Lung (tissue), 12 donors: Measurements from ENCODE around the gene GRIK3. TPM values are rescaled to one million over a fixed set of nuclear protein-coding genes. Genes with fewer than 3 reads are reported as not detected.

ENCODE experiments used
- ATAC-seq: fragments of 200-7000 bp; cut with Tn5 transposase; one replicate; pipeline ENCODE4 v1.9.1; 2020; ENCODE audit warnings: moderate number of reproducible peaks; ENCODE audit not compliant: insufficient read depth, low FRiP score
- DNase-seq, 3 donors: peaks; one replicate each; pipeline ENCODE4 v3.0.0-alpha.2; 2013 to 2017
- H3K27ac ChIP-seq, 2 donors: one replicate each; pipeline ENCODE4 v1.5.1; 2013; ENCODE audit warnings: mild to moderate bottlenecking in 2 of 2, moderate library complexity in 2 of 2, control low read depth in 1 of 2, inconsistent platforms in 1 of 2, low read depth in 1 of 2, low read length in 1 of 2
- H3K27me3 ChIP-seq, 3 donors: one replicate each; pipeline ENCODE4 v1.5.1; 2013; ENCODE audit warnings: low read length in 2 of 3; ENCODE audit not compliant: control insufficient read depth in 3 of 3, insufficient read depth in 3 of 3
- H3K36me3 ChIP-seq, 4 donors: one replicate each; pipeline ENCODE4 v1.5.1; 2013; ENCODE audit warnings: low read length in 4 of 4, mild to moderate bottlenecking in 1 of 4, moderate library complexity in 1 of 4; ENCODE audit not compliant: control insufficient read depth in 4 of 4, insufficient read depth in 4 of 4
- H3K4me1 ChIP-seq, 5 donors: one replicate each; pipeline ENCODE4 v1.5.1; 2013; ENCODE audit warnings: low read length in 5 of 5, mild to moderate bottlenecking in 2 of 5, moderate library complexity in 1 of 5; ENCODE audit not compliant: control insufficient read depth in 5 of 5, insufficient read depth in 5 of 5
- H3K4me3 ChIP-seq: one replicate; pipeline ENCODE4 v1.5.1; 2013; ENCODE audit warnings: mild to moderate bottlenecking, control low read depth, moderate library complexity
- H3K9ac ChIP-seq, 2 donors: one replicate each; pipeline ENCODE4 v1.5.1; 2013; ENCODE audit warnings: low read length in 2 of 2, control low read depth in 1 of 2; ENCODE audit not compliant: insufficient read depth in 1 of 2
- H3K9me3 ChIP-seq, 4 donors: one replicate each; pipeline ENCODE4 v1.5.1; 2013; ENCODE audit warnings: low read length in 3 of 4, mild to moderate bottlenecking in 1 of 4, moderate library complexity in 1 of 4; ENCODE audit not compliant: control insufficient read depth in 4 of 4, insufficient read depth in 3 of 4
- WGBS, 2 donors: extraction: QIAGEN DNeasy Blood & Tissue Kit; methylation state at CpG; one replicate each; pipeline ENCODE4 v1.1.7; 2013; 5-methylcytosine and 5-hydroxymethylcytosine counted together
- polyA plus RNA-seq, 2 donors: library from polyadenylated mRNA; stranded (reverse); fragments of 200-250 nt; gene quantifications; one replicate each; pipeline ENCODE4 v1.2.1, GENCODE V29; 2013
- total RNA-seq, 2 donors: library from RNA; depleted of rRNA in 1 of 2; stranded (reverse); fragments of >200 nt in 1 of 2; gene quantifications; one replicate each; pipeline ENCODE4 v1.2.1, GENCODE V29; 2014 to 2021
- TF ChIP-seq, protein P1 (sequence below): IDR thresholded peaks from 2 replicates; pipeline ENCODE4 v1.5.1; 2012; ENCODE audit warnings: mild to moderate bottlenecking; ENCODE audit errors: control extremely low read depth, extremely low read depth
- donor health status: control.
- donor health status: control.
- donor health status: Bipolar disorder and iron deficiency.
- donor health status: healthy.
- donor health status: DM: yes; HTN: yes; CAD: no.

The GRIK3 gene
- total and polyA plus RNA-seq, 4 donors, result 0.01 to 0.40 (median 0.07) TPM

DNA sequence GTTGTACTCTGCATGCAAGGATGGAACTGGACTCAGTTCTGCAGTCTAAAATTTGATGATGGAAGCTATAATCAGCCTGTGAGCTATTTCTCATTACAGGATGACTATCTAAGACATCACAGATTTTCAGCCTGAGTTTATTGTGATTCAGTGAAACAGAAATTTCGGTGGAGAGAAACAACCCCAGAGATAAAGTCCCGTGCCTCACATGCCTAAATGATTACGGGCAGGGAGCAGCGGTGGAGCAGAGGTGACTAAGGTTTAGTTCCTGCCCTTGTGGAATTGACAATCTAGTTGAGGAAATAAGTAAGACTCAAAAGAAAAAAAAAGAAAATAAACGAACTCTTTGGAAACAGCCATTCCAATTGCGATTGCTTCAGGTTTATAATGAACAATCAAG, 96.9 kb downstream of the GRIK3 start:
- TF ChIP-seq, protein P1, sequence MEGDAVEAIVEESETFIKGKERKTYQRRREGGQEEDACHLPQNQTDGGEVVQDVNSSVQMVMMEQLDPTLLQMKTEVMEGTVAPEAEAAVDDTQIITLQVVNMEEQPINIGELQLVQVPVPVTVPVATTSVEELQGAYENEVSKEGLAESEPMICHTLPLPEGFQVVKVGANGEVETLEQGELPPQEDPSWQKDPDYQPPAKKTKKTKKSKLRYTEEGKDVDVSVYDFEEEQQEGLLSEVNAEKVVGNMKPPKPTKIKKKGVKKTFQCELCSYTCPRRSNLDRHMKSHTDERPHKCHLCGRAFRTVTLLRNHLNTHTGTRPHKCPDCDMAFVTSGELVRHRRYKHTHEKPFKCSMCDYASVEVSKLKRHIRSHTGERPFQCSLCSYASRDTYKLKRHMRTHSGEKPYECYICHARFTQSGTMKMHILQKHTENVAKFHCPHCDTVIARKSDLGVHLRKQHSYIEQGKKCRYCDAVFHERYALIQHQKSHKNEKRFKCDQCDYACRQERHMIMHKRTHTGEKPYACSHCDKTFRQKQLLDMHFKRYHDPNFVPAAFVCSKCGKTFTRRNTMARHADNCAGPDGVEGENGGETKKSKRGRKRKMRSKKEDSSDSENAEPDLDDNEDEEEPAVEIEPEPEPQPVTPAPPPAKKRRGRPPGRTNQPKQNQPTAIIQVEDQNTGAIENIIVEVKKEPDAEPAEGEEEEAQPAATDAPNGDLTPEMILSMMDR, result no peak
- H3K4me3 ChIP-seq, result no peak overlapping the region
- no peaks in the 10 kb centered on the region for H3K4me1 ChIP-seq
- no peak overlapping the region for H3K27ac ChIP-seq
- DNase-seq (no peak), ATAC-seq (no peak)
- 81 to 88% methylated on average over 6 of the region's 6 CpGs for WGBS, 2 donors
- no peaks in the 10 kb centered on the region for H3K36me3 ChIP-seq
- peaks cover 0 to 14% (median 0%) of the 10 kb centered on the region in 3 donors for H3K27me3 ChIP-seq
- H3K9me3 ChIP-seq, result peaks cover 0 to 4% (median 0%) of the 10 kb centered on the region in 4 donors
- no peak overlapping the region for H3K9ac ChIP-seq

DNA sequence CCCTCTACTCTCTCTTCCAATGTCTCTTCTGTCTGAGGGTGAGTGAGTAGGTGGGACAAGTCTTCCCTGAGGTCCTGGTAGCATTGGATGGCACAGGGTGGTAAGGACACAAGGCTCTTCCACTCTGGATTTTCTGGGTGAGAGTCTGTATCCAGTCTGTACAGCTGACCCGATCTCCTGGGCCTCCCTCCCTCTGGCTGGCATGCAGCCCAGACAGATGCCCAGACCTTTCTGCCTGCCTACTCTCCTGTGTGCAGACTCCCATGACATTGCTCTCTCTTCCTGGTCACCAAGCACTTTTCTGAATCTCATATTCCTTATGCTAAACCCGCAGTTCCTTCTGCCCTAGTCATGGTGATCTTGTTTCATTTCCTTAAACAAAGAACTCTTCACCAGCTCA, 100.3 kb downstream of the GRIK3 start:
- DNase-seq, result no peak
- no peak for ATAC-seq
- Histone ChIP-seq H3K9ac (no peak overlapping the region), H3K4me1 (no peaks in the 10 kb centered on the region), H3K27me3 (peaks cover 0 to 9% (median 0%) of the 10 kb centered on the region in 3 donors), H3K27ac (no peak overlapping the region), H3K9me3 (peaks cover 0 to 4% (median 0%) of the 10 kb centered on the region in 4 donors), H3K4me3 (no peak overlapping the region), H3K36me3 (no peaks in the 10 kb centered on the region)
- 72 to 80% methylated on average over 2 of the region's 2 CpGs for WGBS, 2 donors
- TF ChIP-seq, protein P1, result no peak

DNA sequence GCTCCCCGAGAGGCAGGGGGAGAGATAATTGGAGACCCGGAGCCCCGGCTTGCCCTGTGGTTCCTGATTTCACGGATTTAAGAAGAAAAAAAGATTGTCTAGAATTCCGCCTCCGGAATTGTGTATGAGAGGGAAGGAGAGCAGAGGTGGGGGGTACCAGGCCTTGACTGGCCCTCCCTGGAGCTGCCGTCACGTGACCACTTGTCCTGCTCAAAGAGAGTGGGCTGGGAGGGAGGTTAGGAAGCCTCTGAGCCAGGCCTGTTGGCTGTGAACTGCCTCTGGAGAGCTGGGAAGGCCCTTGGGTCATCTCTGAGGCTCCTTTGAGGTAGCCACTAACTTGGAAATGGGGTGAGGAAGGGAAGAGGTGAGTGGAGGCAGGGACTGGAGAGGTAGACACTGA, 106.5 kb downstream of the GRIK3 start:
- H3K4me1 ChIP-seq, result no peaks in the 10 kb centered on the region
- no peaks in the 10 kb centered on the region for H3K36me3 ChIP-seq
- no peak overlapping the region for H3K9ac ChIP-seq
- no peaks in the 10 kb centered on the region for H3K27me3 ChIP-seq
- ATAC-seq (no peak), DNase-seq (no peak)
- no peak overlapping the region for H3K27ac ChIP-seq
- peaks cover 0 to 3% (median 0%) of the 10 kb centered on the region in 4 donors for H3K9me3 ChIP-seq
- no peak overlapping the region for H3K4me3 ChIP-seq
- TF ChIP-seq, protein P1, result no peak
- WGBS, 2 donors, result 67 to 76% methylated on average over 8 of the region's 8 CpGs

DNA sequence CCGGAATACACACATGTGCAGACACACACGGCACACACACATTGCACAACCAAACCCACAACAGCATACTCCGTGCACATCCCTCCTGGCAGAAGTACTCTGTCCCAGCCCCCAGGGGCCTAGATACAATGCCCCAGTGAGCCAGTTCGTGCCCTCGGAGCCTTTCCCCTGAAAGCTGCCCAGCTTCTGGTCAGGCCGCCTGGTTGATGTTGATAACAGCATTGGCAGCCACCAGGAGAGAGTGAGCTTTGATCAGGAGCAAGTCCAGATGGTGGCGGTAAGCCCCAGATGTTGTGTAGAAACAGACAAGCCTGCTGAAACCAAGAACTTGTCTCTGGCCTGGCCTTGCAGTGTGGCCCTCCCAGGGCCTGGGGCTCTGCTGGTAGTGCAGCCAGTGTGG, 109.1 kb downstream of the GRIK3 start:
- H3K4me1 ChIP-seq, result no peaks in the 10 kb centered on the region
- no peak overlapping the region for H3K9ac ChIP-seq
- H3K9me3 ChIP-seq, result peaks cover 0 to 8% (median 0%) of the 10 kb centered on the region in 4 donors
- ATAC-seq, result no peak
- WGBS, 2 donors, result 77 to 84% methylated on average over 7 of the region's 7 CpGs
- DNase-seq, result no peak
- peaks cover 0 to 13% (median 0%) of the 10 kb centered on the region in 3 donors for H3K27me3 ChIP-seq
- no peak overlapping the region for H3K27ac ChIP-seq
- TF ChIP-seq, protein P1, result no peak
- no peaks in the 10 kb centered on the region for H3K36me3 ChIP-seq
- H3K4me3 ChIP-seq, result no peak overlapping the region
